ENCODE measurements around the gene SERPINE2.

The SERPINE2 gene

GRCh38 chr2:224042191-224042696, 3.2 kb upstream of the SERPINE2 start:
- DNase-seq = no peak

DNA sequence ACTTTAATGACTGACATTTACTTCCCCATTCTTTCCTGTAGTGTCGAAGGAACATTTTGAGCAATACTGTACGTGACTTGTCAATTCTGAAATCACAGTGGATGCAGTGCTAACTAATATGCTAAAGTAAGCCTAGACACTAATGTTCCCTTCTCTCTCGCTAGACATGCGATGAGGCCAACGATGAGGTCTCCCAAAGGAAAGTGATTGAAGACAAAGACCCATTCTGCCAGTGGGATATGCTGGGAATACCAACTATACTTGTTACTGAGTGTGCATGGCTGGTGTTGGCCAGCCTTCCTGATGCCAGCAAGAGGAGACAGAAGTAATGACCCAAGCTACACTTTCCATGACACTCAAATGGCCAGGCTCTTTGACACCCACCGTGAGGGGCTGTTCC, 2.5 kb upstream of the SERPINE2 start:
- DNase-seq = no peak

DNA sequence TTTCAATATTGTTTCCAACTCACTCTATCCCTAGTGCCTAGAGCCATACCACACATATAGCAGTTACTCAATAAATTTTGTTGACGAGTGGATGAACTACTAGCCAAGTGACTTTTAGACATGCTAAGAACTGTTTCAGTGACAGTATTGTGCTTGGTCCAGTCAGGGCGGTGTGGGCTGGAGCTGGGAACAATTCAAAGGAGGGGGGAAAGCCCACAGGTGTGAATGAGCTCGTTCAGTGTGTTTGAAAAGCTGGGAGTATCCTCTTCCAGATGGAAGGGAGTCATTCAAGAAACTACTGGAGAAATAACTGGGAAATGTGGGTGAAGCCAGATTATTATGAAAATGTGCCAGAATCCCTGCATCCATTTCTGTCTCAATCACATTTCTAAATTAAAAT, 1.7 kb upstream of the SERPINE2 start:
- DNase-seq = no peak

DNA sequence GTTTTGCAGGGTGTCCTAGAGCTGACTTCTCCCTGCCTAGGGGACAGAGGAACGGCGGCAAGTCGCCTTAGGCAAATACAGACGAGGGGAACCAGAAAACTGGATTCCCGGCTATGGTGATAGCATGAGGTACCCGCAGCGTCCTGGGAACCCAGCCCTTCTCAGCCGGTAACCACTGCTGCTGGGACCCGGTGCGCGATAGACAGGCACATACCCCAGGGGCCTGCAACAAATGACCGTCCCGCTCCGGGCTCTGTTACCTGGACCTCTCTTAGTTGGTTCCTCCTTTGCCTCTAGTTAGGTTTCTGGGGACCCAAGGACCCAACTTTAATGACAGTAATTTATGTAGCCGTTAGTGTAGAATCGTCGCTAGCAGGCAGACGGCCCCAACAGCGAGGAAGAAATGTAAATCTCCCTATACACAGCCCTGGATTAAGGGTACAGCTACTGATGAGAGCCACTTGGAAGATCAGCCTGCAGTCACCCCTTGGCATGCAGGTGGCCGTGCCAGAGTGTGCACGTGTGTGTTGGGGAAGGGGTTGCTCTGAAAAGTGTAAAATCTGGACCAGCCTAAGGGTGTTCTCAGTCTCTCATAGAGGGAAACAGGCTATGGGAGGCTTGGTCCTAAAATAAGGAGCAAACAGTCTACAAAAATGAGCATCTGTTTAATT, 819 bp upstream of the SERPINE2 start:
- DNase-seq = no peak

GRCh38 chr2:224038830-224039079, 331 bp downstream of the SERPINE2 start:
- DNase-seq = no peak

- no peak for DNase-seq
These were observed 847 bp downstream of the SERPINE2 start for GRCh38 chr2:224038049-224038829.

DNA sequence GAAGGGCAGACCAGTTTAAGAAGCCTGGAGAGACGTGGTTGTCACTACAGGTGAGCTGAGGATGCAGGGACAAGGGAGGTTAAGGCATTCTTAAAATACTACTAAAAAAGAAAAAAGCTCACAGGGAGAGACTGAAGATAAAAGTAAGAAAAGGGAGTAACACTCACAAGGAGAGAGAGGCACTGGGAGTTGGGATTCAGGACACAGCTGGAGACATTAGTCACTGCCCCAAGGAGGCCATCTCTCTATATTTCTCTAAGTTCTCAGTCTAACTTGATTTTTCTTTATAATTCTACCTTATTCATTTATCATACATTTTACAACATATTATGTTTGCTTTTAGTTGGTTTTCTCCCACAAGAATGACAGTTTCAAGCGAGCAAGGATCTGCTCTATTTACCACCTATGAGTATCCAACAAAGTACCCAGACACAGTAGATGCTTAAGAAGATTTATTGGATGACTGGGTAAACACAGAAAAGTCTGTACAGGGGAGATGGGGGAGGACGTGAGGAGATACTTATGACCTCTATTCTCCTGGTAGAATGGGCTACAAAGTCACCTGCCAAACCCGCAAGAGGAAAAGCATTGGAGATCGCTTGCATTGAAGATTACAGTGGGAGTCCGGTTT, 2.2 kb downstream of the SERPINE2 start:
- DNase-seq = no peak

DNA sequence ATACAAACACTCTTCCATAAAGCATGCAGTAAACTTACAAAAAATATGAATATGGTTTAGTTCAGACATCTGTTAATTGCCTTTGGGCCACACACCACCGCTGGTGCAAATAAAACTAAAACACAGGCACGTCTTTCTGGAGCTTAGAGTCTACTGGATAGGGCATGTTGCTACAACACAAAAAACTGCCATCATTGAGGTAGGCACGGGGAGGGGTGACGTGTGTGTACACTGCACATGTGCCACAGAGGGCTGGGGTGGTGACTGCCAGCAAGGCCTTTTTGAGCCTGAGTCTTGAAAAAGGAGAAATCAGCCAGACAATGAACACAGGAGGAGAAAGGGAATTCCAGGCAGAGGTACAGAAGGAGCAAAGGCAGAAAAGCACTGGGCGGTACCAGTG, 5.1 kb downstream of the SERPINE2 start:
- DNase-seq = no peak

GRCh38 chr2:224033601-224034000, 5.5 kb downstream of the SERPINE2 start:
- no peak for DNase-seq

DNA sequence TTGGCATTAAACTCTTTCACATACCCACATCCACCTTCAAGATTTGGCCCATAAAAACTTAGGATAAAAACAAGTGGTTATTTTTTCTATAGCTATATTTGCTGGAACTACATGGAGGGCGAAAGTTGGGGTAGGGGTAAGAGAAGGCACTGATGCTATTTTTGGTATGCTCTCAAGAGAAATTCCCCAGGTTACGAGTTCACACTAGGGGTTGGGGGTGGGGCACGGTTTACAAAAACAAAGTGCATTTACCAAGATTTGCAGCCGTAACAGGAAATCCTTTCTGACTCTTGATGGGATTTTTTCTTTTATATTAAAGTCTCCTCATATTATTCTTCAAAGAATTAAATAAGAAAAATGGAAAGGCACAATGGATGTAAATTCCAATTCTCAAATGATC, 6.8 kb downstream of the SERPINE2 start:
- DNase-seq = no peak

GRCh38 chr2:224031358-224031970, 7.6 kb downstream of the SERPINE2 start:
- no peak for DNase-seq

DNA sequence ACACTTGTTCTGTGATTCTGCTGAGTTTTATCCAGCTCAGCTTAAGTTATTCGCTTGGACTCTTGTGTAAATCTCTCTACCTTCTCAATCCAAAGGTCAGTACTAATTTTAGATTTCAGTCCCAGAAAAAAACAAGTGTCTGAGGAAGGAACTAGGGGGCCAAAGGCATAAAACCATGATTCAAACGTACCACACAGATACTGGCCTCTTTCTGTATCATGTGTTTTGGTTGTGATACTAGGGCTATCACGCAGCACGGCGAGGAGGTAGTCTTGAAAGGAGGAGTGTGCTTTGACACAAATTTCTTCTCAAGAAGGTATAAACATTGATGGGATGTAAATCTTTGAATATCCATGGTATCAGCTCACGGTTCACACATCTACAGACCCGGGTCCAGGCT, 8.3 kb downstream of the SERPINE2 start:
- no peak for DNase-seq

- DNase-seq = no peak
These were observed 9.2 kb downstream of the SERPINE2 start for GRCh38 chr2:224029876-224030275.

GRCh38 chr2:224027931-224028330, 11.2 kb downstream of the SERPINE2 start:
- no peak for DNase-seq

DNA sequence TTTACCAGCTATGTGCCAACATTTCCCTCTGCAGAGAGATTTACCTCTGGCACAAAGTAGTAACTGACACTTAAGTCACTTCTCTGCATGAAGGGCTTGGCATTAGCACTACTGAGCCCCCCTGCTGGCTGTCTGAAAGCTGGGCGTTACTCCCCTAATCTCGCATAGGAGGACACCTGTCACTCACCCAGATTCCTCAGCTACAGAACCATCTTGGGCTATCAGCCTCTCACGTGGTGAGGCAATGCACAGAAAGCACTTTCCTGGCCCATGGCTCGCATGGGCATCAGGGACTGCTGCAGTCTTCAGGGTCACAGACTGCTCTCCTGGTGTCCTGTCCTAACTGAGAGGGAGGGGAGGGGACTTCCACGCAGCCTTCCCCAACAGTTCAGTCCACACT, 12.0 kb downstream of the SERPINE2 start:
- DNase-seq = no peak

- peak; percentile 11 for DNase-seq
These were observed 13.2 kb downstream of the SERPINE2 start for GRCh38 chr2:224025874-224026273.

DNA sequence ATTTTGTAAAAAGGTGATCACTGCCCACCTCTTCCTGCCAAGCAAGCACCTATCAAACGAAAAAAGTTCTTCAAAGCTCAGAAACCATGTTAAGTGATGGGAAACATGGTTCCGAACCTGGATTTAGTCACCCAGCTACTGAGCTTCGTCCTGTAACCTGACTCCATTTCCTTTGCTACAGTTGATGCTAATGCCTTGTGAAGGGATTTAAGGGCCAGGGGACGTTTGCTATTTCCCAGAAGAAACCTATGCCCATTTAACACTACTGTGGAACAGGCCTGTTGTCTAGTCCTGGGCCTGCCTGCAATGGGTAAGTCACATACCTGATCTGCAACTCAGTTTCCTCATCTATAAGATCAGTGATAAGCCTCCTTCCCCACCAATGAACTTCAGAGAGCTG, 14.8 kb downstream of the SERPINE2 start:
- DNase-seq = no peak

GRCh38 chr2:224023188-224023587, 15.9 kb downstream of the SERPINE2 start:
- no peak for DNase-seq

DNA sequence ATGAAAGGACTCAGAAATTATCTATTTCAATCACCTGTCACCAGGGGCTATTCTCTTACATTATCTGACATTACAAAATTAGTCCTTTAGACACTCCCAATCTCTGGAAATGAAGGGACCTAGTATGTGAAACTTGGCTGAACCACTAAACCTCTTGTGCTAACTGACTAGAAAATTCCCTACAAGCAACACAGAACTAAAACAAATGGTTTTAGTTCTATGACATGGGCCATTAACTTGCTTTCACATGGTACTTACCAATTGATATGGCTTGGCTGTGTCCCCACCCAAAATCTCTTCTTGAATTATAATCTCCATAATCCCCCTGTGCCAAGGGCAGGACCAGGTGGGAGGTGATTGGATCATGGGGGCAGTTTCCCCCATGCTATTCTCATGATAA, 16.6 kb downstream of the SERPINE2 start:
- DNase-seq = no peak

DNA sequence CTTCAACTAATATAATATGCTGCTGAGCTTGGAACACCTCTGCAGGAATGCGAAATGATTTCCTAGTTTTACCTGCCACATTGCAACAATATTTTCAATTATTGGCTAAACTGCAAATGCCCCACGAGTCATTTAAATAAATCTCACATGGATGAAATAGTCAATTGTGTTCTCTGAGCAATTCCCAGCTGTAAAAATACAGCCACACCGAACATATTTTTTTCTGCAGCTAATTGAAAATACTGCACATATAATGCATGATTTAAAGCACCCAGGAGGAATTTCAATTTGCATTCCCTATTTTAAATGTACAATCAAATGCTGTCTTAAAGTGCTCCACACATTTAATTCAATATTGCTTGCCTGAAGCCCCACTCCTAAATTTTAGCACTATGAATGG, 18.6 kb downstream of the SERPINE2 start:
- no peak for DNase-seq

DNA sequence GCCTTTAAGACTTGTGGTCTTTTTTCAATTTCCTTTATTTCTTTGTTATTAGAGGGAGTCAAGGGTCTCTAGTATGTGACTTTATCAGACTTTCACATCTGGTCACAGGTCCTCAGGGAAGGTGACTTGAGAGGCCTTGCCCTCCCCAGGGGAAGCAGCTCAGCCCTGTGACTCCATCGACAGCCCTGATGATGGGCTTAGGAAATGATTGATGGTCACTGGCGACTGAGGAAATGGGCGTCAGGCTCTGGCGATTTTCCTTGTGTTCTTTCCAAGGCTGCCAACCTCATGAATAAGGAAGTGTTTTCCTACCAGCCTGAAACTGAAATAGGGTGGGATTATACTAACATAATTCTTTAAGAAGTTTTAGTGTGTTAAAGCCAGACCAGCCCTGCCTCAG, 21.1 kb downstream of the SERPINE2 start:
- DNase-seq = no peak

GRCh38 chr2:224016963-224017362, 22.1 kb downstream of the SERPINE2 start:
- DNase-seq = no peak

GRCh38 chr2:224014336-224014735, 24.8 kb downstream of the SERPINE2 start:
- no peak for DNase-seq

DNA sequence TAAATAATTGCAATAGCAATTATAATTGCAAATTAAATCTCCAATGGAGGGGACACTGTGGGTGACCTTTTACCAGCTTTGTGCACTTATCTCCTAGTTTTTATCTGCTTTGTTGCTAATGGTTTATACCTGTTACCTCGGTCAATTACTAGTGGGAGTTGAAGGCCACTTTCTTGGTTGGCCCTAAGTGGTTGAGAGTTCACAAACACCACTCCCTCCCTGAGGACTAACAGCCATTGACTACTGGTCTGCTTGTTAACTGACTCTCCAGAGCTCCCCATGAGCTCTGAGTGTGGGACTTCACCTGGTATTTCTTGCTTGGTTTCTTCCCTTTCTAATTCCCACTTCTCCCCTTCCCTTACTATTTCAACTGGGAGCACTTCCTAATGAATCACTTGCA, 27.2 kb downstream of the SERPINE2 start:
- no peak for DNase-seq

Data from effector CD4-positive, alpha-beta T cell (primary cell).